ENCODE data around the gene NFIX.

The NFIX gene

GRCh38 chr19:13022111-13022858, 27.0 kb downstream of the NFIX start:
- DNase-seq (ENCODE audit: low read depth) = no peak

- no peak for DNase-seq (ENCODE audit: low read depth)
Measured at GRCh38 chr19:13022859-13023636, 27.8 kb downstream of the NFIX start.

GRCh38 chr19:13023656-13024055, 28.4 kb downstream of the NFIX start:
- DNase-seq (ENCODE audit: low read depth) = no peak

- no peak for DNase-seq (ENCODE audit: low read depth)
Measured at GRCh38 chr19:13024126-13024950, 29.1 kb downstream of the NFIX start.

- no peak for DNase-seq (ENCODE audit: low read depth)
Measured at GRCh38 chr19:13024951-13025697, 29.8 kb downstream of the NFIX start.

GRCh38 chr19:13025819-13026456, 30.7 kb downstream of the NFIX start:
- DNase-seq (ENCODE audit: low read depth) = no peak

GRCh38 chr19:13026462-13027370, 31.4 kb downstream of the NFIX start:
- no peak for DNase-seq (ENCODE audit: low read depth)

GRCh38 chr19:13027557-13027956, 32.3 kb downstream of the NFIX start:
- no peak for DNase-seq (ENCODE audit: low read depth)

GRCh38 chr19:13028027-13028426, 32.8 kb downstream of the NFIX start:
- DNase-seq (ENCODE audit: low read depth) = no peak

- no peak for DNase-seq (ENCODE audit: low read depth)
Measured at GRCh38 chr19:13029301-13029880, 34.1 kb downstream of the NFIX start.

GRCh38 chr19:13029893-13030292, 34.6 kb downstream of the NFIX start:
- no peak for DNase-seq (ENCODE audit: low read depth)

- DNase-seq (ENCODE audit: low read depth) = no peak
Measured at GRCh38 chr19:13031917-13032623, 36.8 kb downstream of the NFIX start.

GRCh38 chr19:13032837-13033236, 37.6 kb downstream of the NFIX start:
- DNase-seq (ENCODE audit: low read depth) = no peak

GRCh38 chr19:13033244-13033643, 38.0 kb downstream of the NFIX start:
- no peak for DNase-seq (ENCODE audit: low read depth)

GRCh38 chr19:13033819-13034611, 38.7 kb downstream of the NFIX start:
- DNase-seq (ENCODE audit: low read depth) = no peak

- DNase-seq (ENCODE audit: low read depth) = no peak
Measured at GRCh38 chr19:13034636-13035035, 39.4 kb downstream of the NFIX start.

- no peak for DNase-seq (ENCODE audit: low read depth)
Measured at GRCh38 chr19:13035820-13036365, 40.6 kb downstream of the NFIX start.

- no peak for DNase-seq (ENCODE audit: low read depth)
Measured at GRCh38 chr19:13036366-13036976, 41.2 kb downstream of the NFIX start.

All from stimulated activated CD8-positive, alpha-beta memory T cell treated with anti-CD3 and anti-CD28 coated beads, Interleukin-12 subunit alpha, Interleukin-12 subunit beta, amount 100 ng/mL, for 1 hour (primary cell).